NCI-H226 (cell line): ENCODE results near the gene MIDN.

Experiments
- DNase-seq: peaks from one replicate; pipeline ENCODE4 v3.0.0-alpha.2; 2015

MIDN gene

GRCh38 chr19:1233115-1233667 lies 15.2 kb upstream of the MIDN start:
- DNase-seq, result no peak

DNA sequence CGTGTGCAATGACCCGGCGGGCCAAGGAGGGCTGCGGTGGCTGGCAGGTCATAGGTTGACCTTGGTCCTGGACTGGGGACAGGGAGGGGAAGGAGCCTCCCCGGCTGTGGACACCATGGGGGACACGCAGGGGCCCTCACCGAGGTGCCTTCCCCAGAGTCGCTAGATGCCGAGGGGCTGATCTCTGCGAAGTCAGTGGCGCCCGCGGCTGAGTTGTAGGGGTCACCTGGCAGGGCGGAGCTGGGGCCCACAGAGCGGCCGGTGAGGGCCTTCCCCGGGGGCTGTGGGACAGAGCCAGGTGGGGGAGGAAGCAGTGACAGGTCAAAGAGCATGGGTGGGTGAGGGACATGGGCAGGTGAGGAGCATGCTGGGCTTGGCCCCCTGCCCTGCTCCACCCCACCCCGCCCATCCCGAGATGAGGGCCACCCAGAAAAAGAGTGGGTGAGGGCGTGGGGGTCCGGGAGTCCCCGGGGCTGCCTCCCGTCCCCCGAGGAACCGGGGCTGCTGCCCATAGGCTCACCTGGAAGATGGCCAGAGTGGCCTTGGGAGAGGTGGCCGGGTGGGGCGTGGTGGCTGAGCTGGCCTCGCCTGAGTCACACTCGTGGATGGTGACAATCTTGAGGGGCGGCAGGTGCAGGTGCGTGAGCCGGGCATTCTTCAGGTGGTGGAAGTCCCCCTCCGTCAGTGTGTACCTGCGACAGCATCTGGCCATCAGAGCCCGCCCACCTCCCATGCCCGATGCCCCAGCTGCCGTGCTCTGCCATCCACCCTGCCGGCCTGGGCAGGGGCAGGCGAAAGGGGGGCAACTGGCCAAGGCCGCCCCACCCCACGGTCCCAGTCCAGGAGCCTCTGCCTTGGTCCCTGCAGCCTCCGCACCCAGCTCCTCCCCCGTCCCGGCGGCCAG lies 14.1 kb upstream of the MIDN start:
- no peak for DNase-seq

- no peak for DNase-seq
Measured at GRCh38 chr19:1234955-1235380, 13.4 kb upstream of the MIDN start.

DNA sequence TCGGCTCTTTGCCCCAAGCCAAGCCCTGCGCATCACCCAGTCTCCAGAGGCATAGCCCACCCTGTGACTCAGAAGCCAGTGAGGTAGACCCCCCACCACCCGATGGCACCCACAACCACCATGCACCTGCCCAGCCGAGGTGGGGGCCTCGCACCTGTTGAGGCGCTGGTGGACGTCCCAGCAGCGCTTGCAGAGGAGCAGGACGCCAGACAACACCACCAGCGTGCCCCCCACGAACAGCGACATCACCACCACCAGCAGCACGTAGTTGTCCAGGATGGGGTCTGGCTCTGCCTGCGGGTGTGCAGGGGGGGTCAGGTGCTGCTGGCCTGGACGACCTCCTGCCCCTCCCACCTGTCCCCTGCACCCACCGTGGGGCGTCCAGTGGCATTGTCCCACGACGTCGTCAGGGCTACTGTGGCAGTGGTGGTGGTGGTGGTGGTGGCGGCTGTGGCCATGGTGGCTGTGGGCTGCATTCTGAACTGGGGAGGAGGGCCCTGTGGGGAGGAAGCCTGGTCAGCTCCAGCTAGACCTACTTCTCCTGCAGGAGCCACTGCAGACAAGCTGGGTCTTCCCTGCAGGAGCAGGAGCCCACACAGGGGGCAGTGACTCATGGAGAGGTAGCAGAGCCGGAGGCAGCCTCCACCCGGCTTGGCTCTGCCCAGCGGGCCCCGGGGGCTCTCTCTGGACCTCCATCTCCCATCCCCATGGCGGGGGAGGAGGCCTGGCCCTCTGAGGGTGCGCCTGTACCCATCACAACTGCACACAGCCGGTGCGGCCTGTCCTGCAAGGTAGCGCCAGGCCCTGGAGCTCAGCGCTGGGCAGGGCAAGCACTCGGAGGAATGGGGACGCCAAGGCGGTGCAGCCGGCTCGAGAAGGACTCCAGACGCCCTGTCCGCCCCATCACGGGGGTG lies 12.5 kb upstream of the MIDN start:
- DNase-seq, result peak; percentile 34

- no peak for DNase-seq
Measured at GRCh38 chr19:1236576-1236975, 11.8 kb upstream of the MIDN start.

- DNase-seq, result no peak
Measured at GRCh38 chr19:1237027-1237659, 11.2 kb upstream of the MIDN start.

- DNase-seq, result no peak
Measured at GRCh38 chr19:1237754-1238368, 10.5 kb upstream of the MIDN start, which contains the start of gene CBARP. Gene CBARP (minus strand): TSS chr19:1238005. CDS start chr19:1236100, 1,905 bp downstream.

DNA sequence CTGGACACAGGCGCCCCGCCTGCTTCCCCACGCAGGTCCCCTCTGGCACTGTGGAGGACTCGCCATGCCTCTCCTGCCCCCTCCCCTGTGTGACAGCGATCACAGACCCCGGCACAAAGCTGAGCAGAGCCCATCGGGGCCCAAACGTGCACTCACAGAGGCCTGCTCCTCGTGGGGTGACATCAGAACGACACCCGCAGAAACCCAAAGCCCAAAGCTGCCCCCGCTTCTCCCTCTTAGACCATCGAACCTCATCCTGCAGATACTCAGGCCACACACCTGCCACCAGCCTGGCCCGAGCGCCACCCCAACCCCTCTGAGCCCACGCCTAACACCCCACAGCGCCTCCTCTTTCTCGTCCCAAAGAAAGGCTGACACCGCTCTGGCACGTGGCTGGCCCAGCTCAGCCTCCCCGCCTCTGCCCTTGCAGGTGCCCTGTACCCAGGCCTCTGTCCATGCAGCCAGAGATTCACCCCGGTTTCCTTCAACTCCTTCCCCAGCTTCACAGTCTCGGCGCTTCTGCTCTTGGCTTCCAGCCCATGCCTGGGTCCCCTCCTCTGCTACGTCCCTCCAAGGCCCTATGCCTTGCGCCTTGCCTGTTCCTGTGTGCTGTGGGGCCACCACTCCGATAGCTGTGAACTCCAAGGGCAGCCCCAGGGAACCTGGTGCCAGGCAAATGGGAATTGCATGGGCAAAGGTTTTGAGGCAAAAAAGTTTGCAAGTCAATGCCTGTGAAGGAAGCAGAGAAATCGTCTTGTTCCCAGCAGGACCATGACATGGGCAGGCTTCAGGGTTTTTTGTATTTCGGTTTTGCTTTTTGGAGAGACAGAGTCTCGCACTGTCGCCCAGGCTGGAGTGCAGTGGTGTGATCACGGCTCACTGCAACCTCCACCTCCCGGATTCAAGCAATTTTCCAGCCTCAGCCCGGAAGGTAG lies 9.7 kb upstream of the MIDN start:
- DNase-seq, result no peak

DNA sequence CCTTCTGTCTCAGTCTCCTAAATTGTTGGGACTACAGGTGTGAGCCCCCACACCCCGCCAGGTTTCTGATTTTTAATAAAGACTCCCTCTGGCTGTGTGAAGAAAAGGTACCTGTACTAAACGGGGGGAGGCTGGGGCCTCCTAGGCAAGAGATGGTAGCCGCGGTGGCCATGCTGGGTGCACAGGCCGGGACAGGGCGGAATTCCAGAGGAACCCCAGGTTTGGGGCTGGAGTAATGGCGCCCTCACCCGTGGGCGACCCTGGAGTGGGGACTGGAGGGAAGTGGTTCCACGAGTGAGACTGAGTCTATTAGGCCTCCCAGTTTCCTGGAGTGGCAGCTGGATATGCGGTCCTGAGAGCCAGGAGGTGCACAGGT lies 9.0 kb upstream of the MIDN start:
- DNase-seq, result no peak

- peak; percentile 86 for DNase-seq
Measured at GRCh38 chr19:1239796-1240737, 8.3 kb upstream of the MIDN start.

DNA sequence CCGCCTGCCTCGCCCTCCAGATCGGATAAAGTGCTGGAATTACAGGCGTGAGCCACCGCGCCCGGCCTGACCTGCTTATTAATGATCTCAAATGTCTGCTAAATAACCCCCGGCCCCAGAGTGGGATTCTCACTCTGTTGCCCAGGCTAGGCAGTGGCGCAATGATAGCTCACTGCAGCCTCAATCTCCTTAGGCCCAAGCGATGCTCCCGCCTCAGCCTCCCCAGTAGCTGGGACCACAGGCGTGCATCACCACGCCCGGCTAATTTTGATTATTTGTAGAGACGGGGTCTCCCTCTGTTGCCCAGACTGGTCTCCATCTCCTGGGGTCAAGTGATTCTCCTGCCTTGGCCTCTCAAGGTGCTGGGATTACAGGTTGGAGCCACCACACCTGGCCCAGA lies 7.5 kb upstream of the MIDN start:
- no peak for DNase-seq

DNA sequence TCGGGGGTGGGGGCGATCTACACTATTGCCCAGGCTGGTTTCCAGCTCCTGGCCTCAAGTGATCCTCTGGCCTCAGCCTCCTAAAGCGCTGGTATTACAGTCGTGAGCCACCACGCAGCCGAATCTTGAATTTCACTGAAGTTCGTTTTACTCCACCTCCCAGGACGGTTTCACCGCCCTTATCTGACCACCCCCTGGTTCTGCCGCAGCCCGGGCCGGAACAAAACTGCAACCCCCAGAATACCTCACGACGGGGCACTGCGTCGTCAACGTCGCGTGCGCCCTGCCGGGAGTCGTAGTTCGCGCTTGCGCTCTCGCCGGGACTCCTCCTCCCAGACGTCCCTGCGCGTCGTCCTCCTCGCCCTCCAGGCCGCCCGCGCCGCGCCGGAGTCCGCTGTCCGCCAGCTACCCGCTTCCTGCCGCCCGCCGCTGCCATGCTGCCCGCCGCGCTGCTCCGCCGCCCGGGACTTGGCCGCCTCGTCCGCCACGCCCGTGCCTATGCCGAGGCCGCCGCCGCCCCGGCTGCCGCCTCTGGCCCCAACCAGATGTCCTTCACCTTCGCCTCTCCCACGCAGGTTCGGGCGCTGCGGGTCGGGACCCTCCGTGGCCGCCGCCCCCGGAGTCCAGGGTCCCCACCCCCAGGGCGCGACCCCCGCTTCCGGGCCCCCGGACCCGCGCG lies 6.8 kb upstream of the MIDN start, which contains the start of gene ATP5F1D:
ATP5F1D (plus strand) TSS at position 335 of the 679 bp plus-strand sequence; CDS start at position 435, 100 bp downstream.
- DNase-seq, result peak; percentile 94

- peak; percentile 74 for DNase-seq
Measured at GRCh38 chr19:1243768-1244692, 4.4 kb upstream of the MIDN start.

DNA sequence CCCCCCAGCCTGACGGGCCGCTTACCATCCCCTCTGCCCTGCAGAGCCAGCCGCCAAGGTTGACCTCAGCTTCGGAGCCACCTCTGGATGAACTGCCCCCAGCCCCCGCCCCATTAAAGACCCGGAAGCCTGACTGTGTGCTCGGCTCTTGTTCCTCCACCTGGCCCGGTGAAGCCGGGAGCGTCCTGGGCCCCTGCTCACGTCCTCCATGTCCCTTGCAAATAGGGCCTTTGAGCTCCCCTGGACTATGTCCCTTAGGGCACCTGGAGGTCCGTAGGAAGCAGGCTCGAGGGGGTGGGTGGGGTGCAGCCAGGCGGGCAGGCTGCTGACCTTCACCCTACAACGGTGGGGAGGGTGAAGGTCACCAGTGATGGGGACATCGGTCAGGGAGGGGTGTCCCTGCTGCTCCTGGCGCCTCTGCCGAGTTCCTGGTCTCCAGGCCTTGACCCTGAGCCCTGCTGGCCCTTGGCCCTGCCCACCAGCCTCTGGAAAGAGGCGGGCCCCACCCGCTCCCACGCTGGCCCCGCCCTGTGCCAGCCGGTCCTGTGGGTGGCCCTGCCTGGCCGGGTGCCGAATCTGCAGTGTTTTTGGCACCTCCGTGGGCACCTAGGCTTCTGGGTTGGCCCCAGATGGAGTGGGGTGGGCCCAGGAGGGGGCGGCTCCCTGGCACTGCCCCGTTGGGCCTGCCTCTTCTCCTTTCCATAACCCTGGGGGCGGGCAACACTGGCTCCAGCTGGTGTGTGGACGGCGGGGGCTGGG lies 3.5 kb upstream of the MIDN start:
- peak; percentile 45 for DNase-seq

GRCh38 chr19:1245494-1246264 lies 2.7 kb upstream of the MIDN start:
- no peak for DNase-seq
